PC-9 (cell line): ENCODE measurements around the gene TANC1. TPM values are rescaled to one million over a fixed set of nuclear protein-coding genes. Genes with fewer than 3 reads are reported as not detected.

ENCODE experiments used
- BruUV-seq: library from RNA; stranded (reverse); fragments of 400-500 nt; replicated peaks from 2 replicates; lab custom pipeline; 2021; lab: Mats Ljungman, UMichigan
- CTCF ChIA-PET: fragments of 300-600 bp; sonication (Branson Sonifier 250); formaldehyde crosslinking; loops from one replicate; lab custom pipeline; 2022; ENCODE audit warnings: antibody characterized with exemption; lab: Charles Lee
- POLR2A ChIA-PET: fragments of 300-600 bp; sonication (Branson Sonifier 250); formaldehyde crosslinking; loops from one replicate; lab custom pipeline; 2022; ENCODE audit warnings: antibody characterized with exemption; ENCODE audit not compliant: unreplicated experiment; lab: Charles Lee
- DNase-seq, 2 experiments: peaks; one replicate each; pipeline versions ENCODE4 v3.0.0 to v3.0.0-alpha.2; 2015 to 2022; ENCODE audit warnings: mixed read lengths in 1 of 2
- H2AFZ ChIP-seq: fragments of 200-600 bp; sonication (generic); 2 replicates; pipeline ENCODE4 v1.8.1; 2017; ENCODE audit warnings: antibody characterized with exemption
- H3F3A ChIP-seq: fragments of 200-600 bp; sonication (generic); 2 replicates; pipeline ENCODE4 v1.8.1; 2017; ENCODE audit warnings: antibody characterized with exemption, mild to moderate bottlenecking, low read depth; ENCODE audit not compliant: insufficient read depth
- H3K27ac ChIP-seq: fragments of 200-600 bp; sonication (generic); 2 replicates; pipeline ENCODE4 v1.6.1; 2016; ENCODE audit warnings: mixed run types
- H3K27me3 ChIP-seq: fragments of 200-600 bp; sonication (generic); 2 replicates; pipeline ENCODE4 v1.6.1; 2016; ENCODE audit warnings: low read depth, mixed run types; ENCODE audit not compliant: insufficient read depth
- H3K36me3 ChIP-seq: fragments of 200-600 bp; sonication (generic); 2 replicates; pipeline ENCODE4 v1.6.1; 2016; ENCODE audit warnings: low read depth, mixed run types
- H3K4me1 ChIP-seq: fragments of 200-600 bp; sonication (generic); replicated peaks from 2 replicates; pipeline ENCODE4 v1.6.1; 2016; ENCODE audit warnings: mixed run types; ENCODE audit not compliant: insufficient read depth
- H3K4me2 ChIP-seq: fragments of 200-600 bp; sonication (generic); 2 replicates; pipeline ENCODE4 v1.6.1; 2017; ENCODE audit warnings: mixed run types
- H3K4me3 ChIP-seq: fragments of 200-600 bp; sonication (generic); 2 replicates; pipeline ENCODE4 v1.6.1; 2016; ENCODE audit warnings: mixed run types
- H3K79me2 ChIP-seq: fragments of 200-600 bp; sonication (generic); 2 replicates; pipeline ENCODE4 v1.6.1; 2017; ENCODE audit warnings: low read depth, mixed run types
- H3K9me2 ChIP-seq: fragments of 200-600 bp; sonication (generic); 2 replicates; pipeline ENCODE4 v1.8.1; 2017; ENCODE audit warnings: mild to moderate bottlenecking; ENCODE audit not compliant: insufficient read depth
- H3K9me3 ChIP-seq: fragments of 200-600 bp; sonication (generic); 2 replicates; pipeline ENCODE4 v1.8.1; 2016; ENCODE audit warnings: low read depth; ENCODE audit not compliant: insufficient read depth
- H4K20me1 ChIP-seq: fragments of 200-600 bp; sonication (generic); 2 replicates; pipeline ENCODE4 v1.8.1; 2017; ENCODE audit not compliant: insufficient read depth
- EZH2 ChIP-seq: fragments of 200-600 bp; sonication (generic); IDR thresholded peaks from 2 replicates; pipeline ENCODE4 v1.8.0; 2017; ENCODE audit warnings: antibody characterized with exemption, low read depth
- intact Hi-C: fragments of 100-400 bp; cut with micrococcal nuclease; formaldehyde crosslinking; loops from one replicate; pipeline ENCODE4 v1.10.0; 2022; ENCODE audit not compliant: unreplicated experiment
- total RNA-seq: library from RNA; stranded (reverse); gene quantifications from 2 replicates; pipeline ENCODE4 v1.2.3, GENCODE V29; 2021
- TF ChIP-seq, protein P1 (sequence below): fragments of 200-600 bp; sonication (generic); conservative IDR thresholded peaks from 2 replicates; pipeline ENCODE4 v1.6.1; 2017; ENCODE audit warnings: mixed run types, antibody characterized with exemption, mild to moderate bottlenecking, moderate library complexity

The TANC1 gene
- total RNA-seq, 1 experiment from 2014 or later: 26.0 TPM

DNA sequence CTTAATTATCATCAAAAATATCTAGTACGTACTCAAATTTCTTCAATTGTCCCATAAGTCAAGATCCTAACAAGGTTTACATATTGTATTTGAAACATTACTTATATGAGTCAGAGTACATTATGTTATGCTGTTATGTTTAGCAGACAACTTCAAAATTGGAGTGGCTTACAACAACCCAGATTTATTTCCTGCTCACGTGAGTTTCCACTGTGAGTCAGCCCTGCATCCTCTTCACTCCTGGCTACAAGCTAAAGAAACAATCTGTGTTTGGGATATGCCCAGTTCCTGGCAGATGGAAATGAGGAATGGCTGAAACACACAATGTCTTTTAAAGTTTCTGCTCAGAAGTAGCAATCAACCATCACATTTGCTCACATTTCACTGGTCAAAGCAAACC, 31.5 kb upstream of the TANC1 start:
- H3K4me2 ChIP-seq: no peak overlapping the region
- H3K9me3 ChIP-seq: no peaks in the 10 kb centered on the region
- no peak overlapping the region for H2AFZ ChIP-seq
- no peaks in the 10 kb centered on the region for H3F3A ChIP-seq
- no peaks in the 10 kb centered on the region for H4K20me1 ChIP-seq
- no peak for DNase-seq
- no peaks in the 10 kb centered on the region for H3K36me3 ChIP-seq
- intact Hi-C loops: no loop called here
- H3K27ac ChIP-seq: no peak overlapping the region
- CTCF ChIA-PET: no interaction called here
- no peaks in the 10 kb centered on the region; the same call in 1 of the 2 replicates for H3K4me1 ChIP-seq
- H3K79me2 ChIP-seq: no peaks in the 10 kb centered on the region
- no peaks in the 10 kb centered on the region for H3K9me2 ChIP-seq
- no peaks in the 10 kb centered on the region for H3K27me3 ChIP-seq
- TF ChIP-seq EZH2: no peak
- TF ChIP-seq, protein P1, sequence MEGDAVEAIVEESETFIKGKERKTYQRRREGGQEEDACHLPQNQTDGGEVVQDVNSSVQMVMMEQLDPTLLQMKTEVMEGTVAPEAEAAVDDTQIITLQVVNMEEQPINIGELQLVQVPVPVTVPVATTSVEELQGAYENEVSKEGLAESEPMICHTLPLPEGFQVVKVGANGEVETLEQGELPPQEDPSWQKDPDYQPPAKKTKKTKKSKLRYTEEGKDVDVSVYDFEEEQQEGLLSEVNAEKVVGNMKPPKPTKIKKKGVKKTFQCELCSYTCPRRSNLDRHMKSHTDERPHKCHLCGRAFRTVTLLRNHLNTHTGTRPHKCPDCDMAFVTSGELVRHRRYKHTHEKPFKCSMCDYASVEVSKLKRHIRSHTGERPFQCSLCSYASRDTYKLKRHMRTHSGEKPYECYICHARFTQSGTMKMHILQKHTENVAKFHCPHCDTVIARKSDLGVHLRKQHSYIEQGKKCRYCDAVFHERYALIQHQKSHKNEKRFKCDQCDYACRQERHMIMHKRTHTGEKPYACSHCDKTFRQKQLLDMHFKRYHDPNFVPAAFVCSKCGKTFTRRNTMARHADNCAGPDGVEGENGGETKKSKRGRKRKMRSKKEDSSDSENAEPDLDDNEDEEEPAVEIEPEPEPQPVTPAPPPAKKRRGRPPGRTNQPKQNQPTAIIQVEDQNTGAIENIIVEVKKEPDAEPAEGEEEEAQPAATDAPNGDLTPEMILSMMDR: no peak
- no peak overlapping the region for H3K4me3 ChIP-seq
- POLR2A ChIA-PET: no interaction called here
- no TSS peak for BruUV-seq

DNA sequence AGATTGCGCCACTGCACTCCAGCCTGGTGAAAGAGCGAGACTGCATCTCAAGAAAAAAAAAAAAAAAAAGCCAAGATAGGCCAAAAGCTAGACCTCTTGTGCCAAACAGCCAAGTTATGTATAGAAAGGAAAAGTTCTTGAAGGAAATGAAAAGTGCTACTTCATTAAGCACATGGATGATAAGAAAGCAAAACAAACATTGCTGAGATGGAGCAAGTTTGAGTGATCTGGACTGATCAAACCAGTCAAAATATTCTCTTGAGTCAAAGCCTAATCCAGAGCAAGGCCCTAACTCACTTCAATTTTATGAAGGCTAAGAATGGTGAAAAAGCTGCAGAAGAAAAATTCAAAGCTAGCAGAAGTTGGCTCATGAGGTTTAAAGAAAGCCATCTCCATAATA, 28.1 kb upstream of the TANC1 start:
- H3K9me3 ChIP-seq: no peaks in the 10 kb centered on the region
- H3F3A ChIP-seq: no peaks in the 10 kb centered on the region
- H2AFZ ChIP-seq: no peak overlapping the region
- BruUV-seq: no TSS peak
- no peak overlapping the region for H3K27ac ChIP-seq
- TF ChIP-seq, protein P1: no peak
- TF ChIP-seq EZH2: no peak
- H3K4me1 ChIP-seq: no peaks in the 10 kb centered on the region; the same call in 1 of the 2 replicates
- CTCF ChIA-PET: interaction anchor here (0.6 kb wide), 1 partner anchor 322 kb away, joined by 4 read pairs; no protein-coding TSS in a partner anchor
- H3K4me2 ChIP-seq: no peak overlapping the region
- no peaks in the 10 kb centered on the region for H3K36me3 ChIP-seq
- H3K4me3 ChIP-seq: no peak overlapping the region
- POLR2A ChIA-PET: no interaction called here
- H3K79me2 ChIP-seq: no peaks in the 10 kb centered on the region
- no peak for DNase-seq
- intact Hi-C loops: no loop called here
- H3K9me2 ChIP-seq: no peaks in the 10 kb centered on the region
- no peaks in the 10 kb centered on the region for H4K20me1 ChIP-seq
- H3K27me3 ChIP-seq: no peaks in the 10 kb centered on the region

DNA sequence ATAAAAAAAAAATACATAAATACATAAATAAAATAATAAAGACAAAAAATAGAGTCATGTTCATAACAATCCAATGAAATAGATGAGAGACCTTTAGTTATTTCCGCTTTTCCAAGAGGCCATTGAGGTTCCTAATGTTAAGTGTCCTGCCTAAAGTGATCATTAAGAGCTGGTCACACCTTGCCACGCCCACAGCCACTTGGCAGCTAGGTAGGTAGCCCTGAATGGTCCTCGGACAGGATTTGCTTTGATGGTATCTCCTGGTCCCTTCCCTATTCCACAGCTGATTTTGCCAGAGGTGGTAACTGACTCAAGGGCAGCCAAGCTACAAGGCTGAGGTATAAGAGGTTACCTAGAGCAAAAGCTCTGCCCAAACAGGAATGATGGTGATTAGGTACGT, 24.5 kb upstream of the TANC1 start:
- no peaks in the 10 kb centered on the region for H3K27me3 ChIP-seq
- no peaks in the 10 kb centered on the region for H3K4me1 ChIP-seq
- ChIA-PET CTCF (no interaction called here), POLR2A (no interaction called here)
- TF ChIP-seq, protein P1: no peak
- no peak for TF ChIP-seq EZH2
- no peak overlapping the region for H3K27ac ChIP-seq
- no peaks in the 10 kb centered on the region for H3K9me3 ChIP-seq
- H2AFZ ChIP-seq: no peak overlapping the region
- H4K20me1 ChIP-seq: no peaks in the 10 kb centered on the region
- BruUV-seq: no TSS peak
- no peak overlapping the region for H3K4me3 ChIP-seq
- H3K9me2 ChIP-seq: no peaks in the 10 kb centered on the region
- no peak for DNase-seq
- H3K79me2 ChIP-seq: no peaks in the 10 kb centered on the region
- no peaks in the 10 kb centered on the region for H3K36me3 ChIP-seq
- no peak overlapping the region for H3K4me2 ChIP-seq
- H3F3A ChIP-seq: no peaks in the 10 kb centered on the region
- intact Hi-C loops: no loop called here
